BE2C (cell line): ENCODE data around the gene ELMOD3.

Experiments
- DNase-seq: peaks from one replicate; pipeline ENCODE4 v3.0.0-alpha.2; 2020
- H3K27me3 ChIP-seq: fragments of 250-450 bp; sonication (Bioruptor Pico); 2 replicates; pipeline ENCODE4 v1.5.1; 2020; ENCODE audit warnings: mild to moderate bottlenecking
- H3K36me3 ChIP-seq: fragments of 250-450 bp; sonication (Bioruptor Pico); 2 replicates; pipeline ENCODE4 v1.5.1; 2020; ENCODE audit warnings: mild to moderate bottlenecking
- H3K4me1 ChIP-seq: fragments of 250-450 bp; sonication (Bioruptor Pico); 2 replicates; pipeline ENCODE4 v1.5.1; 2020
- H3K4me3 ChIP-seq: 2 replicates; pipeline ENCODE4 v1.5.1; 2011; ENCODE audit warnings: low read depth, low read length
- H3K9me3 ChIP-seq: fragments of 250-450 bp; sonication (Bioruptor Pico); 2 replicates; pipeline ENCODE4 v1.5.1; 2020
- CTCF ChIP-seq: IDR thresholded peaks from 2 replicates; pipeline ENCODE4 v1.5.1; 2012; ENCODE audit warnings: mild to moderate bottlenecking, low read depth, low read length

ELMOD3 gene

GRCh38 chr2:85397925-85398331 is 43.4 kb downstream of the ELMOD3 start:
- no peak for DNase-seq

GRCh38 chr2:85398426-85399182 is 44.0 kb downstream of the ELMOD3 start:
- H3K4me3 ChIP-seq = no peak overlapping the region
- TF ChIP-seq CTCF = no peak
- no peaks in the 10 kb centered on the region for H3K27me3 ChIP-seq
- no peaks in the 10 kb centered on the region for H3K36me3 ChIP-seq
- no peaks in the 10 kb centered on the region for H3K4me1 ChIP-seq
- no peak for DNase-seq
- no peaks in the 10 kb centered on the region for H3K9me3 ChIP-seq

More at GRCh38 chr2:85397925-85398331, 43.4 kb downstream of the ELMOD3 start:
- Histone ChIP-seq H3K36me3 (no peaks in the 10 kb centered on the region), H3K27me3 (no peaks in the 10 kb centered on the region), H3K4me1 (no peaks in the 10 kb centered on the region), H3K4me3 (no peak overlapping the region), H3K9me3 (no peaks in the 10 kb centered on the region)
- no peak for TF ChIP-seq CTCF

- Histone ChIP-seq H3K27me3 (no peaks in the 10 kb centered on the region), H3K4me3 (no peak overlapping the region), H3K4me1 (no peaks in the 10 kb centered on the region), H3K9me3 (no peaks in the 10 kb centered on the region), H3K36me3 (no peaks in the 10 kb centered on the region)
- no peak for TF ChIP-seq CTCF
- no peak for DNase-seq
These were observed 44.5 kb downstream of the ELMOD3 start for GRCh38 chr2:85399183-85399455.

- H3K27me3 ChIP-seq = no peaks in the 10 kb centered on the region
- H3K9me3 ChIP-seq = no peaks in the 10 kb centered on the region
- no peaks in the 10 kb centered on the region for H3K4me1 ChIP-seq
- no peak overlapping the region for H3K4me3 ChIP-seq
- DNase-seq = no peak
- no peak for TF ChIP-seq CTCF
- H3K36me3 ChIP-seq = no peaks in the 10 kb centered on the region
These were observed 45.5 kb downstream of the ELMOD3 start for GRCh38 chr2:85400023-85400422.

GRCh38 chr2:85400541-85401463 is 46.2 kb downstream of the ELMOD3 start:
- no peak for TF ChIP-seq CTCF
- Histone ChIP-seq H3K4me1 (no peaks in the 10 kb centered on the region), H3K4me3 (no peak overlapping the region), H3K36me3 (no peaks in the 10 kb centered on the region), H3K27me3 (no peaks in the 10 kb centered on the region), H3K9me3 (no peaks in the 10 kb centered on the region)
- no peak for DNase-seq

GRCh38 chr2:85401464-85401805 is 46.9 kb downstream of the ELMOD3 start:
- no peak for DNase-seq
- Histone ChIP-seq H3K36me3 (no peaks in the 10 kb centered on the region), H3K27me3 (no peaks in the 10 kb centered on the region)

More at GRCh38 chr2:85401464-85401805, 46.9 kb downstream of the ELMOD3 start:
- no peaks in the 10 kb centered on the region for H3K9me3 ChIP-seq
- H3K4me1 ChIP-seq = no peaks in the 10 kb centered on the region
- no peak overlapping the region for H3K4me3 ChIP-seq
- no peak for TF ChIP-seq CTCF
